GM19193 (cell line): ENCODE measurements around the gene MINAR1.

ENCODE experiments used
- POLR2A ChIP-seq: IDR thresholded peaks from 4 replicates; pipeline ENCODE4 v1.6.1; 2011; ENCODE audit not compliant: insufficient read depth, insufficient read length; ENCODE audit errors: extremely low read depth

Gene MINAR1

DNA sequence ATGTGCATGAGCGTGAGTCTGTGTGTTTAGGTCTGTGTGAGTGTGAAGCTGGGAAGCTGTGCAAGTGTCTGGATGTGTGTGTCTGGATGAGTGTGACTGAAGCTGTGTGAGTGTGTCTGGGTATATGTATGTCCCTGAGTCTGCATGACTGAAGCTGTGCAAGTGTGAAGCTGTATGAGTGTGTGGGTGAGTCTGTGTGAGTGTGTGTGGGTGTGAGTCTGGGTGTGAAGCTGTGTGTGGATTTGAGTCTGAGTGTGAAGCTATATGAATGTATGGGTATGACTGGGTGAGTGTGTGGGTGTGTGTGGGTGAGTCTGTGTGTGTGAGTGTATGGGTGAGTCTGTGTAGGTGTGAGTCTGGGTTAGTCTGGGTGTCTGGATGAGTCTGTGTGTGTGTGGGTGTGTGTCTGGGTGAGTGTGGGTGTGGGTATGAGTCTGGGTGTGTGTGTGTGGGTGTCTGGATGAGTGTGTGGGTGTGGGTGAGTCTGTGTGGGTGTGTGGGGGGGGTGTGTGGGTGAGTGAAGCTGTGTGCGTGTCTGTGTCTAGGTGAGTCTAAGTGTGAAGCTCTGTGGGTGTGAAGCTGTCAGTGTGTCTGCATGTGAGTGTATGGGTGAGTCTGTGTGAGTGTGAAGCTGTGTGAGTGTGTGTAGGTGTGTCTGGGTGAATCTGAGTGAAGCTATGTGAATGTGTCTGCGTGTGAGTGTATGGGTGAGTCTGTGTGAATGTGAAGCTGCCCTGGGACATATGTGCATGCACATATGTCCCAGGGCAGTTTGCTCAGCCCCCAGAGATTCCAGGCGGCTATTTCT, 20.3 kb downstream of the MINAR1 start:
- TF ChIP-seq POLR2A = no peak

DNA sequence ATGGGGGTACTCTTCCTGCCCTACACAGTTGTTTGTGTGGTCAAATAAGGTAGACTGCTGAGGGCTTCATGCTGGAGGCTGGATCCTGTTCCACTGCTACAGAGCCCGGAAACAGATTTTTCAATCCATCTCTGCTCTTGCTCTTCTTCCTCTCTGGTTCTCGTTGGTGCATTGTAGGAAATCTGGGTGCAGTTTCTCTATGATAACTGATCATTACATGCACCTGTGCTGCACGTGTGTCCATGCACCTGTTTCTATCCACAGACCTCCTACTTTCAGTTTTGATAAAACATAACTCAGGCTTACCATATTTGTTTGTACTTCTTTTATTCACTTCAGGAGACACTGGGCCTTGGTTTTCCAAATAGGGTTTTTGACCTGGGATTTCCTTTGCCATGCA, 21.3 kb downstream of the MINAR1 start:
- no peak for TF ChIP-seq POLR2A

GRCh38 chr15:79454063-79454462, 21.9 kb downstream of the MINAR1 start:
- no peak for TF ChIP-seq POLR2A

GRCh38 chr15:79455361-79455760, 23.2 kb downstream of the MINAR1 start:
- no peak for TF ChIP-seq POLR2A

GRCh38 chr15:79455943-79456342, 23.8 kb downstream of the MINAR1 start:
- no peak for TF ChIP-seq POLR2A

- TF ChIP-seq POLR2A = no peak
These were observed 26.4 kb downstream of the MINAR1 start for GRCh38 chr15:79458491-79458890.

DNA sequence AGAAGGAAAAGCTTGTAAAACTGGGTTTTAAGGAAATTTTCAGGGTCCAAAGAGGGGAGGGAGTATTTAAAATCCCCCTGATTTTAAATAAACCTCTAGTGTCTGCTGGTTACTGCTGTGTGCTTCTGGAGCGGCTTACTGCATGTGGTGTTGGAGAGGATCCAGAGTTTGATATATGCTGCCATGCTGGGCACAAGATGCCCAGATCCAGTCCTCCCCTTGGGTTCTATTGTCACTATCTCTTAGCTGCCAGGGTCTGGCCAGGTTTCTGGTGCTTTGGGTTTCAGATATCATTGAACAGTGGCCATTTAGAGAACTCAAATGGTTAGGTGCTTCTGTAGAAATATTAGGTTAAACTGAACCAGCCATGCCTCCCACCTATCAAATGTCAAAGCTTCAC, 27.5 kb downstream of the MINAR1 start:
- no peak for TF ChIP-seq POLR2A

DNA sequence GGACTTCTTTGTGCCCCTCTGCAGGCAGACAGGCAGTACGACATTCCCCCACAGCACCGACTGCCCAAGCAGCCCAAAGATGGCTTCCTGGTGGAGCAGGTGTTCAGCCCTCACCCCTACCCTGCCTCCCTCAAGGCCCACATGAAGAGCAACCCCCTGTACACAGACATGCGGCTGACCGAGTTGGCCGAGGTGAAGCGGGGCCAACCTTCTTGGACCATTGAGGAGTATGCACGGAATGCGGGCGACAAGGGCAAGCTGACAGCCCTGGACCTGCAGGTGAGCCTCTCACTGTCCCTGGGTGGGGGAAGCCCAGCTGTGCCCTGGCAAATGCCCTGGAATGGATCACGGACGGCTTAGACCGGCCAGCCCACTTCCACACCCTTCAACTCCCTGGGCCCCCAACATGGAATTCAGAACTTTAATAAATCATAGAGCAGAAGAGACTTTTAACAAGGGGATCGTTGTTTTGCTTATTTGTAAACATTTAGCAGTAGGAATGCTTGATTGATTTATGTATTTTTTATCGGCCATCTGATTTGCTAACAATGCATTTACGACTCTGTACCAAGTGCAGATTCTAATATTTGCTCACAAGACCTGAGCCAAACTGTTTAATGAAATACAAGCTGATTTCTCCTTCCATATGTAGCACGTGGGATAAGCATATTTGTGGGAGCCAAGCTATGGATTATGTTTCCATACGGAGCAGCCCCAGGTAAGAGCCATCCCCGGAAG, 31.1 kb downstream of the MINAR1 start:
- TF ChIP-seq POLR2A = no peak

DNA sequence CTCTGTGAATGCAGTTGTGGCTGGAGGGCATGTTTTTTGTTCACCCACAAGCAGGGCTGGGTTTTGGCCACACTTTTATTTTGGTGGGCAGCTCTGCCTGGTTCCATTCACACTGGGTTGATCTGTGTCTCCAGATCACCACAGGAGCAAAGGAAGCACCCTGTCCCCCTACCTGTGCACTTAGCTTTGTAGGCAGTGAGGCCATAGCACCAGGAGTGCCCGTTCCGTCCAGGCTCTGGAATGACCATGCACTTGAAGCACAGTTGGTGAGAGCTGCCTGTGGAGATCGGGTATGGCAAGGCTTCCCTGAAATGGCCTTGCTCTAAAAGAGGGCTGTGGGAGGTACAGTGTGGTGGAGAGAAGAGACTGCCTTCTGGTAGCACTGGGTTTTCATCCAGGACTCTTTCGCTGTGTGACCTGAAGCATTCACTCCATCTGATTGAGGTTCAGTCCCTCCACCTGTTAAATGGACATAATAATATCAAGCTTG, 31.7 kb downstream of the MINAR1 start:
- TF ChIP-seq POLR2A = no peak

GRCh38 chr15:79466488-79466887, 34.4 kb downstream of the MINAR1 start:
- no peak for TF ChIP-seq POLR2A

GRCh38 chr15:79467865-79468586, 35.9 kb downstream of the MINAR1 start:
- TF ChIP-seq POLR2A = no peak

DNA sequence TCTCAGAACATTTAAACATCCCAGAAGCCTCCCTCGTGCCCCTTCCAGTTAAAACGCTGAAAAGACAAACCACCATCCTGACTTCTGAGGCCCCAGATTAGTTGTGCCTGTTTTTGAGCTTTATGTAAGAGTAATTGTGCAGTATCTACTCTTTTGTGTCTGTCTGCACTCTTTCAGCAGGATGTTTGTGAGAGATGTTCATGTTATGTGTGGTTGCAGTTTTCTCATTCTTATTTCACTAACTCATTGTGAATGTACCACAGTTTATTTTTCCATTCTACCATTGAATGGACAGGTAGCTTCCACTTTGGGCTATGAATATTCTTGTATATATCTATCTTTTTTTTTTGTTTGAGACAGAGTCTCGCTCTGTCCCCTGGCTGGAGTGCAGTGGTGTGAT, 40.3 kb downstream of the MINAR1 start:
- TF ChIP-seq POLR2A = no peak

DNA sequence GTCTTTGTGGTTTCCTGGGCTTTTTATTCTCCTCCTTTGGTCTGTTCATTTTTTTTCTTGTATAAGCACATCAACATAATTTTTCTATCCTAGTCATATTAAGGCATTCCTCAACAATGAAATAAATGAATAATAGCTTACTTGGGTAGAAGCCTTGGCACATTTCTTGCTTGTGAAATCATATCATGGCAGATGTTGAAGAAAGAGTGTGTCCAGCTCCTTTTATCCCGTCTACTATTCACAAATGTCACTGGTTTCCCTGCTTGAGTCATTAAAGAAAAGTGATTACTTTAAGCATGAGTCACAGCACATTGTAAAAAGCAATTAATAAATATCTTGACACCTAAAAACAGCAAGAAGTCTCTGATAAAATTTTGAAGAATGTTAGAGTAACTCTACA, 42.1 kb downstream of the MINAR1 start:
- TF ChIP-seq POLR2A = no peak

- no peak for TF ChIP-seq POLR2A
These were observed 43.2 kb downstream of the MINAR1 start for GRCh38 chr15:79475306-79475705.

DNA sequence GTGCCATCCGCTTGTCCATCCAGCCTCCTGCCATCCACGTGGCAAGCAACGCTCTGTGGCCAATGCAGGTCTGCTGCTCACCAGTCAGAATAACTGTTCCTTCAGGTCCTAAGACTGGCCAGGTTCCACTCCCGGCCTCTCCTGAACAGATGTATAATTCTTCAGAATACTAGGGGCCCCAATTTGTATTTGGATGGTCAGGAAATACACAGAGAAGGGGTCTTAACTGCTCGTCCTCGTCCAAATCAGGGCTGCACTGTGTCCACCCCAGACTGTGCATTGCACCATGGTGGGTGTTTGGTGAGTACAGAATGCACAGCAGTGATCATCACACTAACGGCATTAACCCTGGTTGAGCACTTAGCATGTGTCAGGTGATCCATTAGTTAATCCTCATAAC, 46.0 kb downstream of the MINAR1 start:
- no peak for TF ChIP-seq POLR2A

DNA sequence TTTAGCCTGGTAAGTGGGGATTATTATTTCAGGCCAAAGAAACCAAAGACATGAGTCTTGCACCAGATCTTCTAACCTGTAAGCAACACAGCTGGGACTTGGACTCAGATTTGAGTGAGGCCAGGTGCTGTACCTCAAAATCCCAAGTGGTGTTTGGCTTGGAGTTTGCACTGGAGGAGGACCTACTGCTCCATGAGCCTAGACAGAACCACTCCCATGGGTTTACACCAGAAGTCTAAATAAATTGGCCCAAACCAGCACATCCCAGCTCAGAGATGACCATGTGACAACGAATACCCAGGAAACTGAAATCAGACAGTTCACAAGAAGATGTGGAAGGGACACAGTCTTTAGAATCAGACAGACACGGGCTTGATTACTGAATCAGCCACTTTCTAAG, 47.5 kb downstream of the MINAR1 start:
- no peak for TF ChIP-seq POLR2A

- no peak for TF ChIP-seq POLR2A
These were observed 49.7 kb downstream of the MINAR1 start for GRCh38 chr15:79481793-79482192.
